ENCODE data around the gene APC2. TPM values are rescaled to one million over a fixed set of nuclear protein-coding genes. Genes with fewer than 3 reads are reported as not detected.

Gene APC2
- total RNA-seq, 2 experiments from 2014 or later, result 0.57 to 5.5 TPM

GRCh38 chr19:1422943-1423342 lies 27.0 kb upstream of the APC2 start:
- peaks cover 9% of the 10 kb centered on the region; the same call in 1 of the 2 replicates for H4K20me1 ChIP-seq (ENCODE audit: insufficient read depth, low read length)
- peaks cover 94% of the 10 kb centered on the region for H3K36me3 ChIP-seq (ENCODE audit: insufficient read depth, low read length)
- TSS peak; percentile 22 for BruUV-seq (replicated peaks)
- no peak overlapping the region for H2AFZ ChIP-seq (ENCODE audit: low read length)
- POLR2A ChIA-PET, result no interaction called here
- no peak for DNase-seq (ENCODE audit: low spot score)
- peaks cover 4% of the 10 kb centered on the region; the same call in 1 of the 2 replicates for H3K79me2 ChIP-seq (ENCODE audit: insufficient read depth, low read depth, low read length)
- no peaks in the 10 kb centered on the region for H3K9me2 ChIP-seq (ENCODE audit: insufficient read depth, low read length)
- intact Hi-C loops (cut with micrococcal nuclease; ENCODE audit: unreplicated experiment), result no loop called here
- CTCF ChIA-PET (ENCODE audit: unreplicated experiment), result no interaction called here
- no peaks in the 10 kb centered on the region for H3K9me3 ChIP-seq (ENCODE audit: low read length)
- H3K4me2 ChIP-seq (ENCODE audit: low read length), result no peak overlapping the region
- H3K4me3 ChIP-seq (ENCODE audit: low read depth, low read length, poor library complexity, severe bottlenecking), result no peak overlapping the region
- TF ChIP-seq CTCF (conservative IDR thresholded peaks at IDR 0.05; ENCODE audit: low read length) (peak; percentile 53), EZH2phosphoT487 (IDR thresholded peaks at IDR 0.05; ENCODE audit: borderline replicate concordance, low read depth, low read length) (no peak)
- H3K27ac ChIP-seq (ENCODE audit: low read depth, low read length, poor library complexity, severe bottlenecking), result no peak overlapping the region
- H3K4me1 ChIP-seq (ENCODE audit: insufficient read depth, low read length, poor library complexity, severe bottlenecking), result no peaks in the 10 kb centered on the region

- Histone ChIP-seq H4K20me1 (ENCODE audit: insufficient read depth, low read length) (peaks cover 9% of the 10 kb centered on the region; the same call in 1 of the 2 replicates), H2AFZ (ENCODE audit: low read length) (no peak overlapping the region), H3K4me3 (ENCODE audit: low read depth, low read length, poor library complexity, severe bottlenecking) (no peak overlapping the region), H3K9me2 (ENCODE audit: insufficient read depth, low read length) (no peaks in the 10 kb centered on the region), H3K79me2 (ENCODE audit: insufficient read depth, low read depth, low read length) (no peaks in the 10 kb centered on the region; the same call in 1 of the 2 replicates), H3K4me1 (ENCODE audit: insufficient read depth, low read length, poor library complexity, severe bottlenecking) (no peaks in the 10 kb centered on the region), H3K4me2 (ENCODE audit: low read length) (no peak overlapping the region), H3K36me3 (ENCODE audit: insufficient read depth, low read length) (peaks cover 94% of the 10 kb centered on the region), H3K27ac (ENCODE audit: low read depth, low read length, poor library complexity, severe bottlenecking) (no peak overlapping the region), H3K9me3 (ENCODE audit: low read length) (no peaks in the 10 kb centered on the region)
- no peak for DNase-seq (ENCODE audit: low spot score)
- intact Hi-C loops (cut with micrococcal nuclease; ENCODE audit: unreplicated experiment), result no loop called here
- ChIA-PET CTCF (ENCODE audit: unreplicated experiment) (no interaction called here), POLR2A (no interaction called here)
- BruUV-seq (replicated peaks), result no TSS peak
- no peak for TF ChIP-seq EZH2phosphoT487 (IDR thresholded peaks at IDR 0.05; ENCODE audit: borderline replicate concordance, low read depth, low read length)
- TF ChIP-seq CTCF (conservative IDR thresholded peaks at IDR 0.05; ENCODE audit: low read length), result no peak
These were observed 26.3 kb upstream of the APC2 start for GRCh38 chr19:1423436-1424191.
